Measurements from ENCODE around the gene MRPL44.

MRPL44 gene

DNA sequence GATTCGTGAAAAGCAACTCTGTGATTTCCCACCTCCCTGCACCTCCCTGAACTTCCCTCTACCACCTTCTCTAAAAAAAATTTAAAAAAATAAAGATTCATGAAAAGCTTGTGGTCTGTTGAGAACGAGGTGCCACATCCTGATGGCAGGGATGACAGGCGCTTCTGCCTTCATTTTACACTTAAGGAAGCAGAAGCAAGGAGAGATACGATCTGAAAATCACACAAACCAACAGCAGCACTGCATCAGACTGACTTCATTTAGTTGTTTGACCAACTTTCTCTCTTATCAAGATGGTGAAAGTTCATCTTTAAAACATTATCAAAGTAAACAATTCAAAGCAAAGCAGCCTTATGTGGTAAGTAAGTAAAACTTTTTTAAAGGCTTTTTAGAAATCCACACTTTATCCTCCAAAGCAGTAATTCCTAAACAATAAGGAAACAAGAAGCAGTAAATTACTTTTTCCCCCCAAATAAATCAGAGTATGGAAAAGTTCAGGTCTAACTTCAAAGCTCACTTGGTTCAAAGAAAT lies 27.6 kb upstream of the MRPL44 start:
- TF ChIP-seq, protein P1, sequence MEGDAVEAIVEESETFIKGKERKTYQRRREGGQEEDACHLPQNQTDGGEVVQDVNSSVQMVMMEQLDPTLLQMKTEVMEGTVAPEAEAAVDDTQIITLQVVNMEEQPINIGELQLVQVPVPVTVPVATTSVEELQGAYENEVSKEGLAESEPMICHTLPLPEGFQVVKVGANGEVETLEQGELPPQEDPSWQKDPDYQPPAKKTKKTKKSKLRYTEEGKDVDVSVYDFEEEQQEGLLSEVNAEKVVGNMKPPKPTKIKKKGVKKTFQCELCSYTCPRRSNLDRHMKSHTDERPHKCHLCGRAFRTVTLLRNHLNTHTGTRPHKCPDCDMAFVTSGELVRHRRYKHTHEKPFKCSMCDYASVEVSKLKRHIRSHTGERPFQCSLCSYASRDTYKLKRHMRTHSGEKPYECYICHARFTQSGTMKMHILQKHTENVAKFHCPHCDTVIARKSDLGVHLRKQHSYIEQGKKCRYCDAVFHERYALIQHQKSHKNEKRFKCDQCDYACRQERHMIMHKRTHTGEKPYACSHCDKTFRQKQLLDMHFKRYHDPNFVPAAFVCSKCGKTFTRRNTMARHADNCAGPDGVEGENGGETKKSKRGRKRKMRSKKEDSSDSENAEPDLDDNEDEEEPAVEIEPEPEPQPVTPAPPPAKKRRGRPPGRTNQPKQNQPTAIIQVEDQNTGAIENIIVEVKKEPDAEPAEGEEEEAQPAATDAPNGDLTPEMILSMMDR (conservative IDR thresholded peaks at IDR 0.05; ENCODE audit: low read depth, low read length) = no peak
- no peak overlapping the region for H3K4me3 ChIP-seq (ENCODE audit: low read length)
- no peak for DNase-seq (ENCODE audit: low read depth)

DNA sequence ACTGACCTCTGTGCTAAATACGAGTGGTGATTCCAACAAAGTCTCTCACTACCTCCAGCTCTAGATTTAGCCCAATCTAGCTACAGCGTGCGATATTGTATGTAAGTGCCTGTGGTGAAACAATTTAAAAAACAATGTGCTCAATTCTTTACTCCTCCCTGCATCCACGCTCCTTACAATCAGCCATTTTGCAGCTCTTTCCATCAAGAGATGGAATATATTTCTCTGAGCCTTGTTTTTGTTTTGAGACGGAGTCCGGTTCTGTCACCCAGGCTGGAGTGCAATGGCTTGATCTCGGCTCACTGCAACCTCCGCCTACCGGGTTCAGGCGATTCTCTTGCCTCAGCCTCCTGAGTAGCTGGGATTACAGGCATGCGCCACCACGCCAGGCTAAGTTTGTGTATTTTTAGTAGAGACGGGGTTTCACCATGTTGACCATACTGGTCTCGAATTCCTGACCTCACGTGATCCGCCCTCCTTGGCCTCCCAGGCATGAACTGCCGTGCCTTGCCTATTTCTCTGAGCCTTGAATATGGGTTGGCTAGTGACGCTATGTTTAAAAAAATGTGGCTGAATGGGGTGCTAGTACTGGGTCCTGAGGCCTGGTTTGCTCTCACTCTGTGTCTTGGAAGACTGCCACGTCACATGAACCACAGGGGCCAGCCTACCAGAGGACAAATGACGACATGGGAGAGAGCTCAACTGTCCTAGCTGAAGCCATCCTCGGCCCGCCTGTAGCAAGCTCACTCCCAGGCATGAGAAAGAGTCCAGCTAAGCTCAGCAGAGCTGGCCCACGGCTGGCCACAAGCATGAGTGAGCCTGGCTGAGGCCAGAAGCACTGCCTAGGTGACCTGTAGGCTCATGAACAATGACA lies 26.9 kb upstream of the MRPL44 start:
- TF ChIP-seq, protein P1 (conservative IDR thresholded peaks at IDR 0.05; ENCODE audit: low read depth, low read length) = no peak
- no peak overlapping the region for H3K4me3 ChIP-seq (ENCODE audit: low read length)
- no peak for DNase-seq (ENCODE audit: low read depth)

DNA sequence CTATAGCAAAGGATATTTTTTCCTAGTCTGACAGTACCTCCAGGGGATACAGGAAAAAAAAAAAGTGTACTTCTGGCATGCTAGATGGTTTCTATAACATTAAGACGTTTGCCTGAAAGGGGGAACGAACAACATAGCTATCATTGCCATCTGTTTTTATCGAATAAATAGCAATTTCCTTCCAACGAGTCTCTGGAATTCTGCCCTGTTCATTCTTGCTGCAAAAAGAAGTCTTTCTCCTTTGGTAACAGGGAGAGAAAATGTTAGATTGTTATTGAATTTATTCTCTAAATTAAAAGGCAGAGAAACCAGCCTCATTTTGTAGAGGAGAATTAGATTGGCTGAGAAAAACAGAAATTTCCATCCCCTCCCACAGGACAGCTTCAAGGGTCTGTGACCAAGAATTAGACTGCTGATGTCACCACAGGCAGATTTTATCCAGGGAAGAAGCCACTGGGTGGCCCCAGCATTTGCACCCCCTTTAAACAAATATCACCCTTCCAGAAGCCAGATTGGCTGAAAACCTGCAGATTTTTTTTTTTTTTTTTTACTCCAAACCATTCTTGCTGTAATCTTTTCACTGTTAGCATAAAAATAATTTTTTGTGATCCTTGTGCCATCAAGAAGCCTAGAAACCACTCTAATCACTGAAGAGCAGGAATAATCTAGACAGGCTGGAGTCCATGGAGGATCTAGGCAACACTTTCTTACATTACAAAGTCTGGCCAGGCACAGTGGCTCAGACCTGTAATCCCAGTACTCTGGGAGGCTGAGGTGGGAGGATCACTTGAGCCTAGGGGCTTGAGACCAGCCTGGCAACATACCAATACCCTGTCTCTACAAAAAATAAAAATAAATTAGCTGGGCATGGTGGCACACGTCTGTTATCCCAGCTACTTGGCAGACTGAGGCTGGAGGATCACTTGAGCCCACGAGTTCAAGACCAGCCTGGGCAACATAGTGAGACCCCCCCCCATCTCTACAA lies 24.2 kb upstream of the MRPL44 start:
- TF ChIP-seq, protein P1 (conservative IDR thresholded peaks at IDR 0.05; ENCODE audit: low read depth, low read length) = no peak
- no peak overlapping the region for H3K4me3 ChIP-seq (ENCODE audit: low read length)
- no peak for DNase-seq (ENCODE audit: low read depth)

DNA sequence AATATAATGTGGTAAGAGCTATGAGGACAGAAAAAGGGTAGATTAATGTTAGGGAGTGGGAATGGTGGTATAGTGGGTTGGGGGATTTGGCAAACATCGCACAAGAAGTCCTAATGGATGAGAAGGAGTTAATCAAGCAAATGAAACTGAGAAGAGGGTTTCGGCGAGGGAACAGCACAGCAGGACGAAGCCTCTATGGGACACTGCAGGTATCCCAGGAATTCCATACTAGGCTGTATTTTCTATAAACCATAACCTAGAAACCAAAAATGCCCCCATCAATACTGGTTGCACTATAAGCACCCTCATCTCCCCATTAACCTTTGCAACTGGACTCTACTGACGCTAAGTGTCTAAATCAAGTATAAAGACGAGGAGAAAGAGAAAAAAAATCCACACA lies 22.4 kb upstream of the MRPL44 start:
- no peak overlapping the region for H3K4me3 ChIP-seq (ENCODE audit: low read length)
- no peak for DNase-seq (ENCODE audit: low read depth)
- TF ChIP-seq, protein P1 (conservative IDR thresholded peaks at IDR 0.05; ENCODE audit: low read depth, low read length) = no peak

DNA sequence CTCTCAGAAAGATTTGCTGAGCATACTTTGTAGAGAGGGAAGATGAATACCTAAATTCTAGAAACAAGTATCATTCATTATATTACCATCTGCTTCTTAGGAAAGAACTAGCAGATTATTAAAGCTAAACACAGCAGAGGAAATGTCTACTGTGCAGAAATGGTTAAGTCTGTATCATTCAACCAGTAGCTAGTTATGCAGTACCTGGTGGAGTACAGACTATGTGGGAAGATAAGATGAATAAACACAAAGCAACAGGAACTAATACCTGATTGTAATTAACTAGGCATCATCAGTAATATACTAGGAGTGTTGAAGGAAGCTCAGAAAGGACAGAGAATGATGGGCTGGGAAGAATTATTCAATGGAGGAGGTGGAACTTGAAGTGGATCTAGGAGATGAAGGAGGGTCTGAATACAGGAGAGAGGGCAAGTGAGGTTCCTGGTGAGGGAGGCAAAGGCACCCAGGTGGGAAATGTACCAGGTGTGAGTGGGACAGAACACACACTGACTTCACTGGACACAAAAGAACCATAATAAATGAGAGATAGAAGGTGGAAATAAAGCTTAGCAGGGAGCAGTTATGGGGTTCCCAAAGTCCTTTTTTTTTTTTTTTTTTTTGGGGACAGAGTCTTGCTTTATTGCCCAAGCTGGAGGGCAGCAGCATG lies 21.7 kb upstream of the MRPL44 start:
- TF ChIP-seq, protein P1 (conservative IDR thresholded peaks at IDR 0.05; ENCODE audit: low read depth, low read length) = no peak
- no peak overlapping the region for H3K4me3 ChIP-seq (ENCODE audit: low read length)
- DNase-seq (ENCODE audit: low read depth) = no peak

DNA sequence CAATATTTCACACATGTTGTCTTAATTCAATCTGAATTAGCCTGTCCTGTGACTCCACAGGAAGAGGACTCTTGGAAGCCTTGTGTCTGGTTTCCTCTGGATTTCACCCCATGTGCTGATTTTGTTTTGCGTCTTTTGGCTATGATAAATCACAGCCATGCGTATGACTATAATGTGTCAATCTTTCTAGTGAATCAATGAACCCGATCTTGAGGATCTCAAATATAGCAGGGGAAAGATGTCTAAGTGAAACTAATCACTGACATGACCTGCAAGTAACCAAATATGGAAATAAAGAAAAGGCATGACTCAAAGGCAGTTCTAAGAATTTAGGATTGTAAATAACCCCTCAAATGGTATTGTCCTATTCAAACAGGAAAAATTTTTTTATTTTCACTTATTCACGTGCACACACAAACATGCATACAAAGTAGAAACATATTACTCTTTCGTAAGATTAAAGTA lies 20.4 kb upstream of the MRPL44 start:
- no peak overlapping the region for H3K4me3 ChIP-seq (ENCODE audit: low read length)
- TF ChIP-seq, protein P1 (conservative IDR thresholded peaks at IDR 0.05; ENCODE audit: low read depth, low read length) = no peak
- DNase-seq (ENCODE audit: low read depth) = no peak

Data from retinal pigment epithelial cell (primary cell).